Aorta (tissue), 5 donors: ENCODE measurements around the gene KCNH4. TPM values are rescaled to one million over a fixed set of nuclear protein-coding genes. Genes with fewer than 3 reads are reported as not detected.

Experiments used
- ATAC-seq: fragments of 200-7000 bp; cut with Tn5 transposase; one replicate; pipeline ENCODE4 v1.9.1; 2022; ENCODE audit warnings: moderate library complexity; ENCODE audit not compliant: low FRiP score
- DNase-seq, 2 donors: peaks; one replicate each; pipeline ENCODE4 v3.0.0-alpha.2; 2020
- H3K27ac ChIP-seq, 2 donors: one replicate each; pipeline ENCODE4 v1.5.1; 2013; ENCODE audit warnings: low read length in 2 of 2, mild to moderate bottlenecking in 2 of 2, moderate library complexity in 2 of 2, control low read depth in 1 of 2, inconsistent platforms in 1 of 2, low read depth in 1 of 2
- H3K27me3 ChIP-seq, 2 donors: one replicate each; pipeline ENCODE4 v1.6.1; 2013; ENCODE audit warnings: control low read depth in 1 of 2, low read length in 1 of 2, mild to moderate bottlenecking in 1 of 2, moderate library complexity in 1 of 2; ENCODE audit not compliant: insufficient read depth in 2 of 2, control insufficient read depth in 1 of 2
- H3K36me3 ChIP-seq, 2 donors: one replicate each; pipeline ENCODE4 v1.6.1; 2013; ENCODE audit warnings: control low read depth in 1 of 2, low read length in 1 of 2, mild to moderate bottlenecking in 1 of 2; ENCODE audit not compliant: insufficient read depth in 2 of 2, control insufficient read depth in 1 of 2
- H3K4me1 ChIP-seq, 2 donors: one replicate each; pipeline ENCODE4 v1.6.1; 2013; ENCODE audit warnings: low read length in 2 of 2, control low read depth in 1 of 2, mild to moderate bottlenecking in 1 of 2, moderate library complexity in 1 of 2; ENCODE audit not compliant: insufficient read depth in 2 of 2, control insufficient read depth in 1 of 2
- H3K4me3 ChIP-seq, 2 donors: one replicate each; pipeline ENCODE4 v1.5.1; 2013; ENCODE audit warnings: low read length in 2 of 2, control low read depth in 1 of 2, mild to moderate bottlenecking in 1 of 2
- H3K9me3 ChIP-seq: one replicate; pipeline ENCODE4 v1.6.1; 2013; ENCODE audit warnings: mild to moderate bottlenecking, low read length; ENCODE audit not compliant: control insufficient read depth
- WGBS, 2 donors: extraction: QIAGEN DNeasy Blood & Tissue Kit; methylation state at CpG; one replicate each; pipeline ENCODE4 v1.1.7; 2013; 5-methylcytosine and 5-hydroxymethylcytosine counted together
- intact Hi-C, 2 donors: fragments of 100-400 bp; cut with DNase I; formaldehyde crosslinking; loops; one replicate each; pipeline versions ENCODE4 v1.14.2 to v1.15.0; 2022
- polyA plus RNA-seq, 2 donors: library from polyadenylated mRNA; stranded (reverse); fragments of 200-250 nt; gene quantifications; one replicate each; pipeline ENCODE4 v1.2.3, GENCODE V29; 2013
- total RNA-seq, 2 donors: library from RNA; stranded (reverse); fragmentation: NEBNext Ultra II Directional; extraction: Animal tissue kit (Norgen Biotek cat#: 25700); gene quantifications; one replicate each; pipeline ENCODE4 v1.2.1, GENCODE V29; 2021
- donor health status: healthy with polysubstance abuse.
- donor health status: Bipolar disorder and iron deficiency.
- donor health status: DM: no; HTN: no; CAD: no.
- donor health status: DM: no; HTN: no; CAD: no.
- donor health status: DM: yes; HTN: yes; CAD: no.

Gene KCNH4
- total and polyA plus RNA-seq, 4 donors, result 0.15 to 0.32 TPM; not detected in 2

DNA sequence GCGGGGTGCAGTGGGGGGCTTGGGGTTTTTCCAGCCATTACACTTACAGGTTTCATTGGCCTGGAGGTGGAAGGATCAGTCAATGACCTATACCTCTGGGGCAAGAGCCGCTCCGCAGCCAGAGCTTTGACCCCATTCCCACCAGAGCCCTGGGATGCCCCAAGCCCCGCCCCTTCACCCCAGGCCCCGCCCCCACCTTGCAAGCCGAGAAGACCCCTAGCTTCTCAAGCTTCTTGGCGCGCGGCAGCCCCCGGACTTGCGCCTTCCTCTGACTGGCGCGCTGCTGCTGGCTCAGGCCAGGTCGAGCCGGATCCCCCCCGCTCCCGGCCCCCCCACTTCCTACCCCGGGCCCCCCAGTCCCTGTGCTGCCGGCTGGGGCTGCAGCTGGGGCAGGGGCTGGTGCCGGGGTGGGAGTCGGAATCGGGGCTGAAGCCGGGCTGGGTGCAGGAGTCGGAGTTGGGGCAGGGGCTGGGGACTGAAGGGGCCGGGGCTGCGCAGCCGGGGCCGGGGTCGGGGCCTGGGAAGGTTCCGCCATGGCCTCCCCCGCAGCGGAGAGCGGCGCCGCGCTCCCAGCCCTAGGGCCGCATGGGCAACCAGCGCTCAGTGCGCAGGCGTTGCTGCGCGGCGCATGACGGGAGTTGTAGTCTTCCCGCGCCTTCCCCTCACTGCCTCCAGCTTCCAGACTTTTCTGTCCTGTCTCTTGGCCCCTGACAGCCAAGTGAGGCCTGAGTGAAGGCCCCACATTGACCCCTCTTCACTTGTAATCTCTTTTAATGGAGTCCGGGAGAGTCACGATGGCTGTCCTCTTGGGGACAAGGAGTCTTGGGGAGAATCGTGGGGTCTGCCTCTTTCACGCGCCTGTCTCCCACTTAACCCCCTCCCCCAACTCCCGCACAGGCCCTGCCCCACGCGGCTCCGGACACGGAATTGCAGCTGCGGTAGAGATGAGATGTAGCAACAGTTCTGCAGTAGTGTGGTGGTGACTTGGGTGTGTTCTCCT is 59.9 kb downstream of the KCNH4 start, which contains the start of gene KAT2A:
KAT2A (minus strand) TSS at position 598 of the 1,000 bp plus-strand sequence; CDS start at position 535, 63 bp downstream.
- intact Hi-C loops, result no loop called here
- no peak within 1 kb of the TSS for H3K27ac ChIP-seq
- WGBS, 2 donors, result 6 to 7% methylated on average over 41 to 57 of the region's 57 CpGs
- no peaks in the 10 kb centered on the region for H3K27me3 ChIP-seq
- ATAC-seq (peak; percentile 87), DNase-seq (peak; percentile 89 to 93)
- H3K9me3 ChIP-seq, result no peaks in the 10 kb centered on the region
- H3K36me3 ChIP-seq, result peaks cover 0 to 5% of the 10 kb centered on the region in 2 donors
- peak within 1 kb of the TSS; percentile 86 to 93 for H3K4me3 ChIP-seq
- H3K4me1 ChIP-seq, result no peaks in the 10 kb centered on the region

DNA sequence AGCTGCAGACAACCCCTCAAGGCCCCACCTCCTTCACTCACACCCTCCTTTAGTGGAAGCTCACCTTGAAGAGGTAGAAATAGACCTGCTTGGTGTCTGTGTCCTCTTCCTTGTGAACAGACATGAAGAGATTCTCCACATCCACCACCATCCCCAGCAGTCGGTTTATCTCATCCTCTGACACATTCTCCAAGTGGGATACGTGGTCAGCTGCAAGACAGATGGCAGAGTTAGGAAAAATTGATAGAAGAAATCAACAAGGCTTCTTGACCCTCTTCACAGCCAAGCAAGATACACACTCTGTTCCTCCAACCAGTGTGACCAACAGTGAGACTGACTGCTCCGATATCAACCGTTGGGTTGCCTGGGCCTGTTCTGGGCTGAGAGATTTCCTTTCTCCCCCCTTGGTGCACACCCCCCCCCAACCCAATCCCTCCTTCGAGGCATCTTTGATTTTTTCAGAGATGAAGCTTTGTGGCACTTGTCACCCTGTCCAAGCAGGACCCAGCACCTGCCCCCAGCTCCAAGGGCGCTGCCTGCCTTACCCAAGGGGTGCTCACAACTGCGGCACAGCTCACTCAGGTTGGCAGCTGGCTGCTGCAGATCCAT is 60.7 kb downstream of the KCNH4 start:
- ATAC-seq (no peak), DNase-seq (no peak)
- Histone ChIP-seq H3K27ac (no peak overlapping the region), H3K36me3 (peaks cover 0 to 2% of the 10 kb centered on the region in 2 donors), H3K27me3 (no peaks in the 10 kb centered on the region), H3K9me3 (no peaks in the 10 kb centered on the region), H3K4me1 (no peaks in the 10 kb centered on the region), H3K4me3 (no peak overlapping the region)
- 46 to 52% methylated on average over 7 of the region's 7 CpGs for WGBS, 2 donors
- intact Hi-C loops, result no loop called here

DNA sequence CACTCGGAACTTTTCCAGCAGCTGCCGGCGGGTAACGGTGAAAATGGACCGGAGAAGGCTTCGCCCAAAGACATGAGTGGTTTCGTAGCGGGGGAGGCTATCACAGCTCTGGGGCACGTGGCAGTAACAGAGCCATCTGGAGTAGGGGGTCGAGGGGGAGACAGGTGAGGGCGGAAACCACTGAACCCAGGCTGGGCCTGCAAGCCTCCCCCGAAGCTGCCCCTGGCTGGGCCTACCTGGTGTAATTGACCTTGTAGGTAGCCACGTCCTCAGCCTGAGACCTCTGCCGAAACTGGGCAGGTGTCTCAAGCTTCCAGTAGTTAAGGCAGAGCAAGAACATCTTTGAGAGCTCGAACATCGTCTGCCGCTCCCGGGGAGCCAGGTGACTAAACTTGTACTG is 61.6 kb downstream of the KCNH4 start:
- DNase-seq (no peak), ATAC-seq (no peak)
- Histone ChIP-seq H3K36me3 (no peaks in the 10 kb centered on the region), H3K9me3 (no peaks in the 10 kb centered on the region), H3K27me3 (no peaks in the 10 kb centered on the region), H3K27ac (no peak overlapping the region), H3K4me3 (no peak overlapping the region), H3K4me1 (no peaks in the 10 kb centered on the region)
- intact Hi-C loops, result loop anchor here (5.0 kb wide), 2 partner anchors 52 to 92 kb away; no protein-coding TSS in a partner anchor
- 91 to 94% methylated on average over 18 of the region's 18 CpGs for WGBS, 2 donors

DNA sequence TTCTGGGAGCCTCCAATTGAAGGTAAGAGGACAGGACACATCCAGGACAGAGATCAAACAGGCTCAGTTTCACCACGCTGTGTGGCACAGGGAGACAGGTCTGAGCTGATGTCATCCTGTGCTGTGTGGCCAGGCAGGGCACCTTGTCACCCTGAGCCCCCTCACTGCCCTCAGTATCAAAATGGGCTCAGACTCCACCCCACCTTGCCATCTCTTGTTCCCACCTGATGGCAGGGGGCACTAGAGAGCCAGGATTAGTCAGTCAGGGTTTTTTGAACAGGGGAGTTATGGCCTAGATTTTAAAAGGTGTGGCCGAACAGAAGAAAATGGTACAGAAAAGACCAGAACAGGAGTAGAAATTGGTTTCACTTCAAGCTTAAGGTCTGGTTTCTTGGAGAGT is 62.4 kb downstream of the KCNH4 start:
- Histone ChIP-seq H3K4me3 (no peak overlapping the region), H3K4me1 (no peaks in the 10 kb centered on the region), H3K27me3 (no peaks in the 10 kb centered on the region), H3K9me3 (no peaks in the 10 kb centered on the region), H3K27ac (no peak overlapping the region), H3K36me3 (no peaks in the 10 kb centered on the region)
- DNase-seq (no peak), ATAC-seq (no peak)
- 78% methylated on average over 2 of the region's 2 CpGs for WGBS, 2 donors
- intact Hi-C loops, result loop anchor here (5.0 kb wide), 2 partner anchors 51 to 91 kb away; no protein-coding TSS in a partner anchor

DNA sequence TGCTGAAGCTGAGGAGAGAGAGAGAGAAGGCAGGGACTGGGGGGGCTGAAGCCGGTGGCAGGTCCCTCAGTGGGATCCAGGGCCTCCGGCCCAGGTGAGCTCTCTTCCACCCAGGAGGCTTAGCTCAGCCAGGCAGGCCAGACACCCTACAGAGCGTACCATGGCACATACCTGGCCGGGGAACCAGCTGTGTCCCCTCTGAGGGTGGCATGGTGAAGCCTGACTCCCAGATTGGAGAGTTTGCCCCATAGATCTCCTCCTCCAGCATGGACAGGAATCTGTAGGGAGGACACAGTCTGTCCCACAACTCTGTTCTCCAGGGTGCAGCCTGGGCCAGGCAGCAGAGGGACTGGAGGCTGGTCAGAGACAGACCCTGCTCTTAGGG is 62.8 kb downstream of the KCNH4 start:
- H3K4me1 ChIP-seq, result no peaks in the 10 kb centered on the region
- H3K36me3 ChIP-seq, result no peaks in the 10 kb centered on the region
- ATAC-seq (no peak), DNase-seq (no peak)
- H3K9me3 ChIP-seq, result no peaks in the 10 kb centered on the region
- no peak overlapping the region for H3K27ac ChIP-seq
- WGBS, 2 donors, result 88 to 90% methylated on average over 4 of the region's 4 CpGs
- H3K27me3 ChIP-seq, result no peaks in the 10 kb centered on the region
- intact Hi-C loops, result loop anchor here (5.0 kb wide), 2 partner anchors 51 to 91 kb away; no protein-coding TSS in a partner anchor
- no peak overlapping the region for H3K4me3 ChIP-seq

- no peaks in the 10 kb centered on the region for H3K36me3 ChIP-seq
- DNase-seq, result no peak
Measured at GRCh38 chr17:42117397-42118125, 63.4 kb downstream of the KCNH4 start.

GRCh38 chr17:42116705-42117396 is 64.1 kb downstream of the KCNH4 start:
- Histone ChIP-seq H3K36me3 (no peaks in the 10 kb centered on the region), H3K9me3 (no peaks in the 10 kb centered on the region), H3K27ac (no peak overlapping the region), H3K4me3 (no peak overlapping the region), H3K27me3 (no peaks in the 10 kb centered on the region), H3K4me1 (no peaks in the 10 kb centered on the region)
- WGBS, 2 donors, result 34 to 37% methylated on average over 18 of the region's 18 CpGs
- ATAC-seq (no peak), DNase-seq (peak; percentile 84 to 92)
- intact Hi-C loops, result loop anchor here (2.0 to 5.0 kb wide), 4 partner anchors 50 to 154 kb away; no protein-coding TSS in a partner anchor

More at GRCh38 chr17:42117397-42118125, 63.4 kb downstream of the KCNH4 start:
- intact Hi-C loops, result loop anchor here (2.0 to 5.0 kb wide), 4 partner anchors 50 to 155 kb away; no protein-coding TSS in a partner anchor
- Histone ChIP-seq H3K27me3 (no peaks in the 10 kb centered on the region), H3K27ac (no peak overlapping the region), H3K4me3 (no peak overlapping the region), H3K9me3 (no peaks in the 10 kb centered on the region), H3K4me1 (no peaks in the 10 kb centered on the region)
- ATAC-seq, result no peak
- 86 to 87% methylated on average over 26 to 30 of the region's 30 CpGs for WGBS, 2 donors

DNA sequence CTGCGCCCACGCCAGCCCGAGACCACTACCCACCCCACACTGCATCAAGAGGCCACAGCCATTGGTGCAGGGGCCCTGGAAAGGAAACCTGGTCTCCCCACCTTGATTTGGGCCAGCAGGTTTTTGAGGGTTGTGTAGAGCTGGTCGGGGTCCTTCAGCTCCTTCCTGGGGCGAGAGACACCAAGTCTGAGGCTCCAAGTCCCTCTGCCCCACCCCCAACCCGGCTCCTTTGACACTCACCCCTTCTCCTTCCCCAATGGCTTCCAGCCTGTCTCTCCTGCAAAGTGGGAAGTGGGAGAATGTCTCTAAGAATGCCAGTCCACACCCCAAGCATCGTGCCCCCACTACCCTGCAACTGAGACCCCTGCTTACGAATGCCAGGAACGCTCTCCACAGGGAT is 66.8 kb downstream of the KCNH4 start:
- ATAC-seq (no peak), DNase-seq (no peak)
- Histone ChIP-seq H3K4me3 (no peak overlapping the region), H3K27ac (no peak overlapping the region), H3K4me1 (no peaks in the 10 kb centered on the region), H3K27me3 (no peaks in the 10 kb centered on the region), H3K36me3 (no peaks in the 10 kb centered on the region), H3K9me3 (no peaks in the 10 kb centered on the region)
- WGBS, 2 donors, result 90 to 92% methylated on average over 9 of the region's 9 CpGs
- intact Hi-C loops, result loop anchor here in 1 of 2 donors (5.0 kb wide), 1 partner anchor 147 kb away; the partner anchor contains the start of gene CNP
